Measurements from ENCODE around the gene CA5B.

Gene CA5B

DNA sequence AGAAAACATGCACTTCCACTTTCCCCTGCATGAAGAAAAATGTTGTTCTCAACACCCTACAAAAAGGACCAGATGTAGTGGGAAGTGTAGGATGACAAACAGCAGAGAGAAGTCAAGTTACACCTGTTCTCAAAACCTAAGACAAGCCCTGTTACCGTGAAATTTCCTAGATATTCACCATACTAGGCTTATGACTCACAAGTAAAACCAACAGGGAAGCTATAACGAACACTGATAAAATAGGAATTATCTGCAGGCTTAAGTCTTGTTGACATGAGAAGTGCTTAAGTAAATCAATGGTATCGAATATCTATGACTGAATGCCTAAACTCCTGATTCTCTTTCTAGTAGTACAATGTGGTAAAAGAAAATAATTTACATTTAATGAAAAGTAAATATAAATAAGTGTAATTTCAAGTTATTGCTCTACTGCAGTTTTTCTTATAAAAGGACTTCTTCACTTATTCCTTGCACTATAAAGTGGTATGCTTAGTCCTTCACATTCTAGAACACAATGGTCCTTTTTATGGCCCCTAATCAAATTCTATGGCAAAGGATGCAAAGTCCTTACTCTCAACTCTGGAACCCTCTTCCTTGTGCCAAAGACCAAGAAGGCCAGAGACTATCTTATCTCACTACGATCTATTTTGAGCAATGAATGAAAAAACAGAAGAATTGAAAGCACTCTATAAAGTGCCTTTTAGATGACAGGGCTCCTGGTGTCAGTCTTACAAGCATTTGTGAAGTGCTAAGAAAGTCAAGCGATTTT is 96.9 kb downstream of the CA5B start:
- H3K4me3 ChIP-seq (ENCODE audit: low read depth, low read length), result no peak overlapping the region

More for the DNA sequence above, 96.9 kb downstream of the CA5B start:
- Histone ChIP-seq H3K36me3 (ENCODE audit: insufficient read depth, low read length) (no peaks in the 10 kb centered on the region), H3K27me3 (ENCODE audit: insufficient read depth, low read length) (no peaks in the 10 kb centered on the region), H2AFZ (ENCODE audit: low read length, unreplicated experiment) (no peak overlapping the region), H3K27ac (ENCODE audit: low read depth, low read length) (no peak overlapping the region), H3K79me2 (ENCODE audit: control insufficient read depth, insufficient read depth, low read length, unreplicated experiment) (no peaks in the 10 kb centered on the region), H3K4me1 (ENCODE audit: control insufficient read depth, insufficient read depth, low read length, unreplicated experiment) (no peaks in the 10 kb centered on the region)
